ENCODE results near the gene LRRTM4. TPM values are rescaled to one million over a fixed set of nuclear protein-coding genes. Genes with fewer than 3 reads are reported as not detected.

LRRTM4 gene
- total RNA-seq, 1 experiment from 2014 or later: 9.4 TPM

DNA sequence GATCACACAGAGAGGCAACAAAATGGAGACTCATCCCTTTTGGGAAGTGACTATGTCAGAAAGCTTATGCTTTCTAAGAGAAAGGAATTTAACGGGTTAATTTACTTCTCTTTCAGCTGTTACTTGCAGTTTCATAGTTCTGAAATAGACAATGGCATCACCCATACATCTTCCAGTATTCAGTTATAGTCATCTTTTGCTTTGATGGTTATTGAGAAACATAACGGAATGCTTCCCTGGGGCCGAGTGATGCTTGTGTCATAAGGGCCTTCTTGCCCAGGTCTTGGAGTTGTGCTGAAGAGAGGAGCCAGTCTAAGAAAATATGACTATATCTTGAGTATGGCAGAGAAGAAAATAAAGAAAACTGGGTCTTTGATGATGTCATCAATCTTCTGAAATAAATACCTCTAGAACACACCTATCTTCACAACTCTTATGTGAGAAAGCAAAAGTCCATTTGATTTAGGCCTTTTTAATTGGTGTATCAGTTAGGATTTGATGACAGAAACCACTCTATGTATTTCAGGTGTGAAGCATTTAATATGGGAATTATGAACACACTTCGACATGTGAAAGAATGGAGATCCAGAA is 328.2 kb downstream of the LRRTM4 start (continued):
- no peak for TF ChIP-seq GTF2I (CRISPR knock-in tag; conservative IDR thresholded peaks at IDR 0.05)
- TF ChIP-seq, protein P1, sequence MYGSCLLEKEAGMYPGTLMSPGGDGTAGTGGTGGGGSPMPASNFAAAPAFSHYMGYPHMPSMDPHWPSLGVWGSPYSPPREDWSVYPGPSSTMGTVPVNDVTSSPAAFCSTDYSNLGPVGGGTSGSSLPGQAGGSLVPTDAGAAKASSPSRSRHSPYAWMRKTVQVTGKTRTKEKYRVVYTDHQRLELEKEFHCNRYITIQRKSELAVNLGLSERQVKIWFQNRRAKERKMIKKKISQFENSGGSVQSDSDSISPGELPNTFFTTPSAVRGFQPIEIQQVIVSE (CRISPR knock-in tag; IDR thresholded peaks at IDR 0.05; ENCODE audit: borderline replicate concordance): no peak
- TF ChIP-seq RELA (CRISPR knock-in tag; IDR thresholded peaks at IDR 0.05; ENCODE audit: borderline replicate concordance): no peak
- TF ChIP-seq CREM (CRISPR knock-in tag; IDR thresholded peaks at IDR 0.05): no peak
- no peak for TF ChIP-seq FOXP1 (CRISPR knock-in tag; IDR thresholded peaks at IDR 0.05; ENCODE audit: borderline replicate concordance)
- no peak for TF ChIP-seq ZNF121 (CRISPR knock-in tag; IDR thresholded peaks at IDR 0.05)
- TF ChIP-seq, protein P2, sequence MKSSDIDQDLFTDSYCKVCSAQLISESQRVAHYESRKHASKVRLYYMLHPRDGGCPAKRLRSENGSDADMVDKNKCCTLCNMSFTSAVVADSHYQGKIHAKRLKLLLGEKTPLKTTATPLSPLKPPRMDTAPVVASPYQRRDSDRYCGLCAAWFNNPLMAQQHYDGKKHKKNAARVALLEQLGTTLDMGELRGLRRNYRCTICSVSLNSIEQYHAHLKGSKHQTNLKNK (CRISPR knock-in tag; IDR thresholded peaks at IDR 0.05): no peak
- no peak for TF ChIP-seq CBFB (CRISPR knock-in tag; IDR thresholded peaks at IDR 0.05; ENCODE audit: low read depth)

DNA sequence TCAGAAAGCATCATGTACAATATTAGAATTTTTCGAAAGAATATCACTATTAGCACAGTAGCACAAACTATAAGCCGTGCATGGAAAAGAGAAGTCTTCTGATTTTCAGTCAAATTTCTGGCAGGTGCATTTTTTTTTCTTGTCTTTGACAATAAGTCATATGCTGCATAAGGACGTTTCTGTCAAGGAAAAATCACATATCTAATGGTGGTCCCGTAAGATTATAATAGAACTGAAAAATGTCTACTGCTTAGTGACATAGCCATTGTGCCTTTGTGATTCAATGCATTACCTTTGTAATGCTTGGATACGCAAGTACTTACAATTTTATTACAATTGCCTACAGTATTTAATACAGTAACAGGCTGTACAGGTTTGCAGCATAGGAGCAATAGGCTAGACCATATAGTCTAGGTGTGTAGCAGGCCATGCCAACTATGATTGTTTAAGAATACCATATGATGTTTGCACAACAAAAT is 329.3 kb downstream of the LRRTM4 start:
- no peak overlapping the region for H3K4me3 Mint-ChIP-seq
- no peaks in the 10 kb centered on the region for H3K36me3 Mint-ChIP-seq
- no peaks in the 10 kb centered on the region for H3K9me3 Mint-ChIP-seq
- no peak overlapping the region for H3K27ac Mint-ChIP-seq
- no peak for ATAC-seq
- H3K27me3 Mint-ChIP-seq (ENCODE audit: low read depth): no peaks in the 10 kb centered on the region
- ChIA-PET CTCF (no interaction called here), POLR2A (no interaction called here)
- no peaks in the 10 kb centered on the region for H3K4me1 Mint-ChIP-seq
- no peak for TF ChIP-seq CREB1 (CRISPR knock-in tag; IDR thresholded peaks at IDR 0.05)
- TF ChIP-seq, protein P3, sequence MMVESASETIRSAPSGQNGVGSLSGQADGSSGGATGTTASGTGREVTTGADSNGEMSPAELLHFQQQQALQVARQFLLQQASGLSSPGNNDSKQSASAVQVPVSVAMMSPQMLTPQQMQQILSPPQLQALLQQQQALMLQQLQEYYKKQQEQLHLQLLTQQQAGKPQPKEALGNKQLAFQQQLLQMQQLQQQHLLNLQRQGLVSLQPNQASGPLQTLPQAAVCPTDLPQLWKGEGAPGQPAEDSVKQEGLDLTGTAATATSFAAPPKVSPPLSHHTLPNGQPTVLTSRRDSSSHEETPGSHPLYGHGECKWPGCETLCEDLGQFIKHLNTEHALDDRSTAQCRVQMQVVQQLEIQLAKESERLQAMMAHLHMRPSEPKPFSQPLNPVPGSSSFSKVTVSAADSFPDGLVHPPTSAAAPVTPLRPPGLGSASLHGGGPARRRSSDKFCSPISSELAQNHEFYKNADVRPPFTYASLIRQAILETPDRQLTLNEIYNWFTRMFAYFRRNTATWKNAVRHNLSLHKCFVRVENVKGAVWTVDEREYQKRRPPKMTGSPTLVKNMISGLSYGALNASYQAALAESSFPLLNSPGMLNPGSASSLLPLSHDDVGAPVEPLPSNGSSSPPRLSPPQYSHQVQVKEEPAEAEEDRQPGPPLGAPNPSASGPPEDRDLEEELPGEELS (CRISPR knock-in tag; IDR thresholded peaks at IDR 0.05): no peak
- no peak for TF ChIP-seq ZNF219 (CRISPR knock-in tag; IDR thresholded peaks at IDR 0.05; ENCODE audit: borderline replicate concordance)
- TF ChIP-seq, protein P4, sequence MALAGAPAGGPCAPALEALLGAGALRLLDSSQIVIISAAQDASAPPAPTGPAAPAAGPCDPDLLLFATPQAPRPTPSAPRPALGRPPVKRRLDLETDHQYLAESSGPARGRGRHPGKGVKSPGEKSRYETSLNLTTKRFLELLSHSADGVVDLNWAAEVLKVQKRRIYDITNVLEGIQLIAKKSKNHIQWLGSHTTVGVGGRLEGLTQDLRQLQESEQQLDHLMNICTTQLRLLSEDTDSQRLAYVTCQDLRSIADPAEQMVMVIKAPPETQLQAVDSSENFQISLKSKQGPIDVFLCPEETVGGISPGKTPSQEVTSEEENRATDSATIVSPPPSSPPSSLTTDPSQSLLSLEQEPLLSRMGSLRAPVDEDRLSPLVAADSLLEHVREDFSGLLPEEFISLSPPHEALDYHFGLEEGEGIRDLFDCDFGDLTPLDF (CRISPR knock-in tag; IDR thresholded peaks at IDR 0.05): no peak
- TF ChIP-seq, protein P5, sequence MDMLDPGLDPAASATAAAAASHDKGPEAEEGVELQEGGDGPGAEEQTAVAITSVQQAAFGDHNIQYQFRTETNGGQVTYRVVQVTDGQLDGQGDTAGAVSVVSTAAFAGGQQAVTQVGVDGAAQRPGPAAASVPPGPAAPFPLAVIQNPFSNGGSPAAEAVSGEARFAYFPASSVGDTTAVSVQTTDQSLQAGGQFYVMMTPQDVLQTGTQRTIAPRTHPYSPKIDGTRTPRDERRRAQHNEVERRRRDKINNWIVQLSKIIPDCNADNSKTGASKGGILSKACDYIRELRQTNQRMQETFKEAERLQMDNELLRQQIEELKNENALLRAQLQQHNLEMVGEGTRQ (CRISPR knock-in tag; IDR thresholded peaks at IDR 0.05): no peak
- TF ChIP-seq EMX1 (CRISPR knock-in tag; IDR thresholded peaks at IDR 0.05): no peak
- no peak for TF ChIP-seq NR2C2 (CRISPR knock-in tag; IDR thresholded peaks at IDR 0.05)
- TF ChIP-seq FOXJ3 (CRISPR knock-in tag; IDR thresholded peaks at IDR 0.05; ENCODE audit: borderline replicate concordance): no peak
- no peak for TF ChIP-seq ATF1 (CRISPR knock-in tag; IDR thresholded peaks at IDR 0.05)
- no peak for TF ChIP-seq TEAD1 (CRISPR knock-in tag; IDR thresholded peaks at IDR 0.05)
- no peak for DNase-seq (ENCODE audit: low spot score)

DNA sequence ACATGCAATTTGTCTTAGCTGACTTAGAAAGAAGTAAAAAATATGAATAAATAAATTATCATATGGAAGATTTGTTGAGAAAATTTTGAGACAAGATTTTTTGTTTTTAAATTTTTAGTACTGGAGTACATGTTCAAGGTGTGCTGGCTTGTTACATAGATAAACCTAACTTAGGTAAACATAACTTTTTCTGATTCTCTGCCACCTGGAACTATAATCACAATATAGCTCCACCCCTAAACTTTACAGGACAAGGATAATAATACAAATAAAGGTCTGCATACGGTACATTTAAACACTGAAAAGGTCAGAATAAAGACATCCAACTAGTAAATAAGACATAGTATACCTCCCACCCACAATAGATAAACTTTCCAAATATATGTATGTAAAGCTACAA is 330.5 kb downstream of the LRRTM4 start:
- no peaks in the 10 kb centered on the region for H3K36me3 Mint-ChIP-seq
- POLR2A ChIA-PET: no interaction called here
- H3K27ac Mint-ChIP-seq: no peak overlapping the region
- H3K4me3 Mint-ChIP-seq: no peak overlapping the region
- DNase-seq (ENCODE audit: low spot score) (no peak), ATAC-seq (no peak)
- CTCF ChIA-PET: no interaction called here
- H3K27me3 Mint-ChIP-seq (ENCODE audit: low read depth): no peaks in the 10 kb centered on the region
- H3K9me3 Mint-ChIP-seq: no peaks in the 10 kb centered on the region
- no peaks in the 10 kb centered on the region for H3K4me1 Mint-ChIP-seq
- TF ChIP-seq, protein P6, sequence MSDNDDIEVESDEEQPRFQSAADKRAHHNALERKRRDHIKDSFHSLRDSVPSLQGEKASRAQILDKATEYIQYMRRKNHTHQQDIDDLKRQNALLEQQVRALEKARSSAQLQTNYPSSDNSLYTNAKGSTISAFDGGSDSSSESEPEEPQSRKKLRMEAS (CRISPR knock-in tag; IDR thresholded peaks at IDR 0.05): no peak
- no peak for TF ChIP-seq ZNF138 (CRISPR knock-in tag; conservative IDR thresholded peaks at IDR 0.05)
- TF ChIP-seq GRHL2 (CRISPR knock-in tag; IDR thresholded peaks at IDR 0.05; ENCODE audit: insufficient replicate concordance, severe bottlenecking): no peak
- TF ChIP-seq ZNF121 (CRISPR knock-in tag; IDR thresholded peaks at IDR 0.05): no peak
- no peak for TF ChIP-seq ZNF263 (CRISPR knock-in tag; IDR thresholded peaks at IDR 0.05; ENCODE audit: low read depth)
- TF ChIP-seq, protein P7, sequence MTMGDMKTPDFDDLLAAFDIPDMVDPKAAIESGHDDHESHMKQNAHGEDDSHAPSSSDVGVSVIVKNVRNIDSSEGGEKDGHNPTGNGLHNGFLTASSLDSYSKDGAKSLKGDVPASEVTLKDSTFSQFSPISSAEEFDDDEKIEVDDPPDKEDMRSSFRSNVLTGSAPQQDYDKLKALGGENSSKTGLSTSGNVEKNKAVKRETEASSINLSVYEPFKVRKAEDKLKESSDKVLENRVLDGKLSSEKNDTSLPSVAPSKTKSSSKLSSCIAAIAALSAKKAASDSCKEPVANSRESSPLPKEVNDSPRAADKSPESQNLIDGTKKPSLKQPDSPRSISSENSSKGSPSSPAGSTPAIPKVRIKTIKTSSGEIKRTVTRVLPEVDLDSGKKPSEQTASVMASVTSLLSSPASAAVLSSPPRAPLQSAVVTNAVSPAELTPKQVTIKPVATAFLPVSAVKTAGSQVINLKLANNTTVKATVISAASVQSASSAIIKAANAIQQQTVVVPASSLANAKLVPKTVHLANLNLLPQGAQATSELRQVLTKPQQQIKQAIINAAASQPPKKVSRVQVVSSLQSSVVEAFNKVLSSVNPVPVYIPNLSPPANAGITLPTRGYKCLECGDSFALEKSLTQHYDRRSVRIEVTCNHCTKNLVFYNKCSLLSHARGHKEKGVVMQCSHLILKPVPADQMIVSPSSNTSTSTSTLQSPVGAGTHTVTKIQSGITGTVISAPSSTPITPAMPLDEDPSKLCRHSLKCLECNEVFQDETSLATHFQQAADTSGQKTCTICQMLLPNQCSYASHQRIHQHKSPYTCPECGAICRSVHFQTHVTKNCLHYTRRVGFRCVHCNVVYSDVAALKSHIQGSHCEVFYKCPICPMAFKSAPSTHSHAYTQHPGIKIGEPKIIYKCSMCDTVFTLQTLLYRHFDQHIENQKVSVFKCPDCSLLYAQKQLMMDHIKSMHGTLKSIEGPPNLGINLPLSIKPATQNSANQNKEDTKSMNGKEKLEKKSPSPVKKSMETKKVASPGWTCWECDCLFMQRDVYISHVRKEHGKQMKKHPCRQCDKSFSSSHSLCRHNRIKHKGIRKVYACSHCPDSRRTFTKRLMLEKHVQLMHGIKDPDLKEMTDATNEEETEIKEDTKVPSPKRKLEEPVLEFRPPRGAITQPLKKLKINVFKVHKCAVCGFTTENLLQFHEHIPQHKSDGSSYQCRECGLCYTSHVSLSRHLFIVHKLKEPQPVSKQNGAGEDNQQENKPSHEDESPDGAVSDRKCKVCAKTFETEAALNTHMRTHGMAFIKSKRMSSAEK (CRISPR knock-in tag; IDR thresholded peaks at IDR 0.05; ENCODE audit: borderline replicate concordance): no peak

All from WTC11 (cell line).